ENCODE results near the gene TOM1L2.

DNA sequence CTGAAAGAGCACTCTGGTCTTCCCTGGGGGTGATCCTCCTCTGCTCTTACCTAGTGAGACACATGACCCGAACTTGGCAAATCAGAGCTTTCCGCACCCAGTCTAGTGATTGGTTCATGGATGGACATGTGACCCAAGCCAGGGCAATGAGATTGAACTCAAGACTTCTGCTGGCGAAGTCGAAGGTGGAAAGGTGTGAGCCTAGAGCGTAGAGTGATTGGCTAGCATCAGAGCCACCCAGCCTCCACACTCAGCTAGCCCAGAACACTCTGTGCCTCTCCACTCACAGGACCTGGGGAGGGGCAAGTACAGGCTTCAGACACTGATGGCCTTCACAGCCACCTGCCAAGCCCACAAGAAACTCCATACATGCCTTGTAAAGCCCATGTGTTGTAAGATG is 49.2 kb upstream of the TOM1L2 start:
- TF ChIP-seq EZH2phosphoT487 (IDR thresholded peaks at IDR 0.05; ENCODE audit: insufficient read depth, low read depth), result no peak
- no peak for TF ChIP-seq EZH2 (IDR thresholded peaks at IDR 0.05; ENCODE audit: insufficient read depth, poor library complexity, severe bottlenecking)
